CD4-positive, alpha-beta T cell treated with Interferon gamma for 1 hour (primary cell): ENCODE data around the gene ACTG2.
A peak's percentile ranks its signal among the peaks of the same experiment; 100 is the strongest.
"Not testable (repeated sequence)": the region's sequence is repeated elsewhere in the genome, so short reads cannot be mapped to it uniquely, and the experiment has no call there.

Experiments
- DNase-seq: peaks from one replicate; pipeline ENCODE4 v3.0.0-alpha.2; 2020

Gene ACTG2

GRCh38 chr2:73893764-73894474 is 1.1 kb downstream of the ACTG2 start:
- no peak for DNase-seq

GRCh38 chr2:73894475-73894850 is 1.7 kb downstream of the ACTG2 start:
- DNase-seq = no peak

- DNase-seq = no peak
Observed at GRCh38 chr2:73894877-73895276, 2.1 kb downstream of the ACTG2 start.

DNA sequence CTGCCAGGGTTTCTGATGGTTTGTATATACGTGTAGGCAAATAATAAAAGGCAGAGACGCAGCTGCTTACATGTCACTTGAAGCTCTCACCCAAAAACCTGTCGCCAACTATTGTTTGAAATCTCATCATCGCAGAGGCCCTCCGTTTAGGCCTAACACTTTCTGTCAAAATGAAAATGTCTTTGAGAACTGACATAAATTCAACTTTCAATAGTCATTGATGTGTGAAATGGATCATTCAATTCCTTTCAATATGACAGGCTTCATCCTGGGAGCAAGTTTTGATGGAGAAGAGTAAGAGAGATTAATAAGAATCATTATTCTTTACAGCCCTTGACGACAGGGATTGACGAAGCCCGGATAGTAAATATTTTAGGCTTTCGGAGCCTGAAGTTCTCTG is 2.7 kb downstream of the ACTG2 start:
- DNase-seq = no peak

DNA sequence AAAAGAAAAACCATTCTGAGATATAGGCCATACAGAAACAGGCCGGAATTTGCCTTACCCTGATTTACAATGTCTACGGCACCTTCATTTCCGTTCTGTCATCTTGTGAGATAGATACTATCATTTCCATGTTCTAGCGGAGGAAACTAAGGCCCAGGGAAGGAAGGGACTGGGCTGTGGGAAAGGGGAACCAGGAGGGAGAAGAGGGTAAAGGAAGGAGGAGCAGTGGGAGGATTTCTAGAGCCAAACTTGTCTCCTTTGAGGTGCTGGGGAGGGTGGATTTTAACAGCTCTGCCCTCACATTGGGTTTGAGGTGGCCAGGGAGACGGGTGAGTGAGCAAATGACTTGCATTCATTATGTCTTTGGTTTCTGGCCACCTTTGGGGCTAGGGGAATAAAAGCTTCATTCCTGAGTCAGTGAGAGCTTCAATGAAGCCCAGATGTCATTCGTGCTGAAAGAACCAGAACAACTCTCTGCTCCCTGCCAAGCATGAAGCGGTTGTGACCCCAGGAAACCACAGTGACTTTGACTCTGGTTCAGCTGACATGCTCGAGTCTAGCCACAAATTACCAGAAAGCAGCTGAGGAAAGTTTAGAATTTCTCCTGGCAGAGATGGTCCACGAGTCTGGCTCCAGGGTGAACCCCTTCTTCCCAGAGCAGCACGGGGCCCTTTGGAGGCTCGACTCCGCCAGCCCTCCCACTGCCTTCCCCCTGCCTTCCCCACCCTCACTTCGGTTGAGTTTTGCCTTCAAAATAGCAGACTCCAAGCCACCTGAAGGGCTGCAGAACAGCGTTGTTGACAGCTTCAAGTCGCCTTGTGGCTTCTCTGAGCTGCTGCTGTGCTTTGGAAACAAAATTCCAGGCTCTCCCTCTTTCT is 3.8 kb downstream of the ACTG2 start:
- peak; percentile 20 for DNase-seq

- no peak for DNase-seq
Observed at GRCh38 chr2:73897240-73897583, 4.4 kb downstream of the ACTG2 start.

- DNase-seq = no peak
Observed at GRCh38 chr2:73897934-73898333, 5.1 kb downstream of the ACTG2 start.

DNA sequence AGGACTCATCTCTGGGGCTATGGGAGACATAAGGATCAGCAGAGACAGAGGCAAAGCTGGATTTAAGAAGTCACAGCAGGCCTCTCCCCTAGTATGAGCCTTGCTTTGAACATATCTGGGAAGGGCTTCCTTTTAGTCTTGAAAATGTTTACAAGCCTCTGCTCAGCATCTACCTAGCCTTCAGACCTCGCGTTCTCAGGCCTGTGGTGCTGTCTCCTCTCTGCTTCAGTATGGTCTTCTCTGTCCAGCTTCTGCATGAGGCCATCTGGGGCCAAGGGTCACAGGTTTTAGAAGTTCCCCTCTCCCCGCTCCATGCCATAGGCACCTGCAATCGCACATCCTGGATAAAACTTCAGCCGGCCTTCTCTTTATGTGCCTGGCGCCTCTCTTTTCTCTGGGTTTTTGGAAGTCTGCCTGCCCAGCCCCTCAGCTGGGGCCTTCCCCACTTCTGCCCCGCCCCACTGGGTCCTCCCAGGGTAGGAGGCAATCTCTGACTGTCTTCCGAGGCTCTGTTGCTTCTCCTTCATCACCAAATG is 7.1 kb downstream of the ACTG2 start:
- DNase-seq = no peak

- no peak for DNase-seq
Observed at GRCh38 chr2:73901143-73901542, 8.3 kb downstream of the ACTG2 start.

- DNase-seq = no peak
Observed at GRCh38 chr2:73902284-73902683, 9.5 kb downstream of the ACTG2 start.

DNA sequence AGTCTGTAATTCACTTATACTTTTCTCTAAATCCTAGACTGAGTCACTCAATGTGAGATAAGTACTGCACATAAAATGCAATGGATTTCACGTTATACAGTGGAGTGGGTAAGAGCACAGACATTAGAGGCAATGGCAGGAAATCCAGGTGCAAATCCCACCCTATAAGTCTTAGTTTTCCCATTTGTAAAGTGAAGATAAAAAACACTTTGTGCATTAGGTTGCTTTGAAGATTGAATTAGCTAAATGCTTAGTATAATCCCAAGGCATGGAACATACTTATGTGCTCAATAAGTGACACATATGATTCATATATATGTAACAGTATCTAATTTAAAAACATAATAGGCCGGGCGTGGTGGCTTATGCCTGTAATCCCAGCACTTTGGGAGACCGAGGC is 10.5 kb downstream of the ACTG2 start:
- no peak for DNase-seq

GRCh38 chr2:73903949-73904613 is 11.3 kb downstream of the ACTG2 start:
- DNase-seq = not testable (repeated sequence)

- no peak for DNase-seq
Observed at GRCh38 chr2:73904952-73905351, 12.1 kb downstream of the ACTG2 start.

DNA sequence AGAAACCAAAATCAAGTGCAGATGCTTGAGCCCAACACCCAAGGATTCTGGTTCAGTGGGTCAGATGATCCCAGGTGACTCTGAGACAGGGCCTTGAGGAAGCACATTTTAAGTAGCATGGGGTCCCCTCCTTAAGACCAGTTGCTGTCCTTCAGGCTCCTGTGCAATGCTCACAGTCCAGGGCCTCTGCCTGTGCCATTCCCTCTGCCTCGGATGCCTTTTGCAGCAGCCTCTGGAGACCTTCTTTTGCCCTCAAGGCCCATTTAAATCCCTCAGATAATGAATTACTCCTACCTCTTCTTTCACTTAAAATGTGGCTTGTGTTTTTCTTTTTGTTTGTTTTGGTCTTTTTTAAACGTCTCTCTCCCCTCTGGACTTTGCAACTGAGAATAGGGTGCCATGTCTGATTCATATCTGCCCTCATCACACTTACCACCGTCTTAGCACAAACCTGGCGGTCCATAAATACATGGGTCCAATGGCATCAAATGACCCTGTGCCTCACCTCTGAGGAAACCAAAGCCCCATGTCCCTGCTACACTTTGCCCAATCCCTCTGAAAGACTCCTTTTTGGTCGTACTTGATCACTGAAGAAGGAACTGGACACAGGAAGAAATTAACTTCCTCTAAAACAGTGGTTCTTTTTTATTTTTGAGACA is 14.2 kb downstream of the ACTG2 start:
- DNase-seq = no peak

DNA sequence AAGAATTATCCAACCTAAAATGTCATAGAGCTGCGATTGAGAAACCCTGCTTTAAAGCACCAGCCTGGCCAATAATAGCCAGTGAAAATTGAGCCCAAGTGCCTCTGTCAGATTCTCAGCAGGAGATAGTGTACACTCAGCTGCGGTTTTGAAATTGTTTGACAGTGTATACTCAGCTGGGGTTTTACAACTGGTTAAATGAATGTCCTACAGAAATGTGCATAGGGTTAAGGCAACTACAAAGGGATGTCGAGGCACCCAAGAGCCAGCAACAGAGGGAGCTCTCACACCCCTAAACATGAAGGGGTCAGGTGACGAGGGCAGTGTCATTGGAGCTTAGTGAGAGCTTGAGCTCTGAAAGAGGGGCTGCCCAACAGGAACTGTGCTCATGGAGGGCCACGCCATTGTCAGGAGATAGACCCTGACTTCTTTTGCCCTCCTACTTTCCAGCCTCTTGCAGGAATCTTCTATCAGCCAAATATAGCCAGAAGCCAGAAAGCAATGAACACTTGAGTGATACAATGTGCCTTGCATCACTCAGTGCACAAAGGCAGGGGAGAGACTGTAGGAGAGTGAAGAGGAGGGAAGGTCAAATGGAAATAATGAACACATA is 15.1 kb downstream of the ACTG2 start:
- peak; percentile 58 for DNase-seq

- DNase-seq = no peak
Observed at GRCh38 chr2:73908689-73909652, 16.2 kb downstream of the ACTG2 start.

GRCh38 chr2:73910873-73911547 is 18.2 kb downstream of the ACTG2 start:
- DNase-seq = no peak

DNA sequence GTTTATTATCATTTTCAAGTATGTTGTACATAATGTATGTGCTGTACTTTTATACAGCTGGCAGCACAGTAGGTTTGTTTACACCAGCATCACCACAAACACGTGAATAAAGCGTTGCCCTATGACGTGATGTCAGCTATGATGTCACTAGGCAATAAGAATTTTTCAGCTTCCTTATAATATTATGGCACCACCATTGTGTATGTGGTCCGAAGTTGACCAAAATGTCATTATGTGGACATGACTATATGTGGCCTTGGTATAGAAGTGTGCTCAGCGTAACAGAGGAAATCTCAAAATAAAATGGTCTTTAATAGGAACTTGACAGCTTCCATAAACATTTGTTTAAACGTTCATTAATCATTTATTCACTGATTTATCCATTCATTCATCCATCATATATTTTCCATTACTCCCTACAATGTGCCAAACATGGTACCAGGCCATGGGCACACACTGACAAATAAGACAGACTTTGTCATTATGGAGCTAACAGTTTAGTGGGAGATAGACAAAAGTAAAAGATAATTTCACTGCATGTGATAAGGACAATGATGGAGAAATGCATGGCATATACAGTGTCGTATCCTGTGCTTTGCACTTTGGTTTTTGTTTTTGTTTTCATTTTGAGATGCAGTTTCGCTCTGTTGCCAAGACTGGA is 18.9 kb downstream of the ACTG2 start:
- DNase-seq = no peak

DNA sequence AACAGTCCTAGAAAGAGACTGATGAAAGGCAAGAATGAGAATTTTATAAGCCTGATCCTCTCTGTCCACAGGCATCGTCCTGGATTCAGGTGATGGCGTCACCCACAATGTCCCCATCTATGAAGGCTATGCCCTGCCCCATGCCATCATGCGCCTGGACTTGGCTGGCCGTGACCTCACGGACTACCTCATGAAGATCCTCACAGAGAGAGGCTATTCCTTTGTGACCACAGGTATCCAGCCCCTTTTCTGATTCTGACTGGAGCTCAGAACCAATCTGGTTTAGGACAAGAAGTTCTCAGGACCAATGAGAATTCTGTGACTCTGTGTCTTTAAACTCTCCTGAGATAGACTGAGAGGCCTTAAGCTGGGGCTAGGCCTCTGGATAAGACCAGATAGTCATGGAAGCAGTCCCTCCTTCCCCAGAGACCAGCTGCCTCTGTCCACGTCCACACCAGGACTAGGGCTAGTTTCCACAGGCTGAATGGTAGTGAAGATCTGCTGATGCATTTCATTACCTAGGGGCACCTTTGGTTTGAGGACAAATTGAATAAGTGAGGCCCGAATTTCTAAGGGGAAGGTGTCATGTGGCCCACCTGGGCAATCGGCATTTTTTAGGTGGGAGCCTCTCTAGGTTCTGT is 20.7 kb downstream of the ACTG2 start:
- DNase-seq = no peak

- DNase-seq = no peak
Observed at GRCh38 chr2:73914667-73915066, 21.9 kb downstream of the ACTG2 start.
